Measurements from ENCODE around the gene HSPA6. TPM values are rescaled to one million over a fixed set of nuclear protein-coding genes. Genes with fewer than 3 reads are reported as not detected.
"Not testable (repeated sequence)": the region's sequence is repeated elsewhere in the genome, so short reads cannot be mapped to it uniquely, and the experiment has no call there.

The HSPA6 gene
- total RNA-seq, 1 experiment from 2014 or later = 0.44 TPM

DNA sequence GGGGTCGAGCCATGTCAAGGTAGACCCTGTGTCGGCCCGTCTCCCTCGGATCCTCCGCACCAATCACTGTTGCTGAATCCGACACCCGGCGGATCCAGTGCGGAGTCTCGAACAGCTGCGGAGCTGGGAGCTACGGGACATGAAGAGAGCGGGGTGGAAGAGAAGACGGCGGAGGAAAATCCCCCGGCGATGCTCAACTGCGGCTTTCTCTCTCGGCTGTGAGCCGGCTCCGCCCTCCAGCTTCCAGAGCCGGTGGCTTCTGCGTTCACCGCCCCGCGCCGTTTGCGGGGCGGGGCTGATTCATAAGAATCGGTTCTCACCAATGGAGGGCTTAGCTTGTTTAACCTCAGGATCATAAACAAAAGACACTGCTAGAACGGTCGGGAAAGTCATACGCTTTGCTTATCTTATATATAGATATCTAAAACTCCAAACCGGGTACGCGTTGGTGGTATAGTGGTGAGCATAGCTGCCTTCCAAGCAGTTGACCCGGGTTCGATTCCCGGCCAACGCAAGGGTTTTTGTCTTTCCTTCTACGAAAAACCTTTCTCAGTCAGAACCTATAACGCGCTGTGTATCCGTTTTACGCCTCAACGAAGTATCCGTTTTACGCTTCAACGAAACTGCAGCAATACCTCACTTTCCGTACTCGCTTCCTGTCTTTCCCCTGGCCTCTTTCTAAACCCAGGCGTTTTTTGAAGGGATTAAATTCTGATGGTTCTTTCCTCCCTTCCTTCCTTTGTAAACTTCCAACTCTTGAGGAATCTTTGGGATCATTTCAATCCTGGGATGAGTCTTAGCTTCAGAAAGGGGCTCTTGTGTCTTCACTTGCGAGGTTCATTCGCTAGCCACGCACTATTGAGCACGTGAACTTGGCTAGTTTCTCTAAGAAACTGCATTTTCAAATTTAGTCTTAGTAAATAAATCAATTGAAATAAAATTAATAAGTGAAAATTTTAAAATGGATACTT, 6.6 kb downstream of the HSPA6 start:
- POLR2A ChIA-PET = interaction anchor here (0.6 kb wide), 1 partner anchor 9 kb away, joined by 3 read pairs; no protein-coding TSS in a partner anchor
- H3K9me3 ChIP-seq (ENCODE audit: control insufficient read depth, insufficient read depth, low read depth, low read length); H3K36me3 ChIP-seq (ENCODE audit: control insufficient read depth, insufficient read depth, low read length); BruUV-seq (replicated peaks); CTCF ChIA-PET; H3K27me3 ChIP-seq (ENCODE audit: control insufficient read depth, insufficient read depth, low read length): not testable (repeated sequence)
- 0 out of 2 replicates have a peak, but pooled peaks have one; percentile 20 for TF ChIP-seq POLR2AphosphoS5 (IDR thresholded peaks at IDR 0.05; ENCODE audit: low read depth, low read length)
- peak overlapping the region; percentile 86 for H3K27ac ChIP-seq (ENCODE audit: low read length)
- intact Hi-C loops (cut with micrococcal nuclease; ENCODE audit: unreplicated experiment) (loop anchor here (10.0 kb wide), 1 partner anchor 214 kb away; the partner anchor contains the start of gene DUSP12), in situ Hi-C loops (cut with HindIII; ENCODE audit: low pct_unique_long_range_greater_than_20kb, low sequenced_read_pairs) (loop anchor here (25.0 kb wide), 1 partner anchor 206 kb away; the partner anchor contains the start of gene DUSP12)
- DNase-seq (ENCODE audit: low read depth, low spot score) (peak; percentile 92), ATAC-seq (peak; percentile 88)
- H3K4me1 ChIP-seq (ENCODE audit: control insufficient read depth, insufficient read depth, low read length) = peaks cover 13% of the 10 kb centered on the region
- peak overlapping the region; percentile 62 to 71 for H3K4me3 ChIP-seq (ENCODE audit: low read depth in 2 of 2, low read length in 2 of 2)

DNA sequence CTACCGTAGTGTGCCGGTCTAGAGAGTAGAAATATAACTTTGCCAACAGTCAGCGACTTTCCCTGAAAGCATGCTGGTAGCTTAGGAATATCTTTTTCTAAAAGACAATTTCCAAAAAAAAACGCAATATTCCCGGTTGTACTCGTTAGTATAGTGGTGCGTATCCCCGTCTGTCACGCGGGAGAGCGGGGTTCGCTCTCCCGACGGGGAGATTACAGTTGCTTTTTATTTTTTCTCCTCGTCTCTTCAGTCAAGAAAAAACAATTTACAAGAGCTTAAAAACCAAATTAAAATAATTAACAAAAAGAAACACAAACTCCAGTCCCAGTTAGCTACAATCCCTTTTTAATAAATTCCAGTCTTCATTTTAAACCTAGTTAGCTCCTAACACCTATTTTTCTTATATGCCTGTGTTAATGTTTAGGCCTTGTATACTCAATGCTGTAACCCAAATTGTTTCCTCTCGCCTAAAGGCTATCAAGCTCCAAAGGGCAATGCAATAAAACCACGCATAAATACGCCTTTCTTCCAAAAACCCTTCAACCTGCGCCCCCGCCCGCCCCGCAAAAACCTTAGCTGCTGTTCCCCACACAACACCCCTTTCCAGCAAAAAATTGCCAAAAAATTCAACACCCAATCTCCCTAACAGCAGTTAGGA, 7.8 kb downstream of the HSPA6 start:
- ChIA-PET POLR2A (interaction anchor here (0.6 kb wide), 1 partner anchor 217 kb away, joined by 4 read pairs; no protein-coding TSS in a partner anchor), CTCF (interaction anchor here (0.7 kb wide), 1 partner anchor 209 kb away, joined by 3 read pairs; no protein-coding TSS in a partner anchor)
- TF ChIP-seq SIN3A (IDR thresholded peaks at IDR 0.05; ENCODE audit: borderline replicate concordance, insufficient read depth, low read depth, low read length) = no peak
- TF ChIP-seq, protein P1, sequence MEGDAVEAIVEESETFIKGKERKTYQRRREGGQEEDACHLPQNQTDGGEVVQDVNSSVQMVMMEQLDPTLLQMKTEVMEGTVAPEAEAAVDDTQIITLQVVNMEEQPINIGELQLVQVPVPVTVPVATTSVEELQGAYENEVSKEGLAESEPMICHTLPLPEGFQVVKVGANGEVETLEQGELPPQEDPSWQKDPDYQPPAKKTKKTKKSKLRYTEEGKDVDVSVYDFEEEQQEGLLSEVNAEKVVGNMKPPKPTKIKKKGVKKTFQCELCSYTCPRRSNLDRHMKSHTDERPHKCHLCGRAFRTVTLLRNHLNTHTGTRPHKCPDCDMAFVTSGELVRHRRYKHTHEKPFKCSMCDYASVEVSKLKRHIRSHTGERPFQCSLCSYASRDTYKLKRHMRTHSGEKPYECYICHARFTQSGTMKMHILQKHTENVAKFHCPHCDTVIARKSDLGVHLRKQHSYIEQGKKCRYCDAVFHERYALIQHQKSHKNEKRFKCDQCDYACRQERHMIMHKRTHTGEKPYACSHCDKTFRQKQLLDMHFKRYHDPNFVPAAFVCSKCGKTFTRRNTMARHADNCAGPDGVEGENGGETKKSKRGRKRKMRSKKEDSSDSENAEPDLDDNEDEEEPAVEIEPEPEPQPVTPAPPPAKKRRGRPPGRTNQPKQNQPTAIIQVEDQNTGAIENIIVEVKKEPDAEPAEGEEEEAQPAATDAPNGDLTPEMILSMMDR (IDR thresholded peaks at IDR 0.05) = no peak
- no peak for TF ChIP-seq TCF7L2 (IDR thresholded peaks at IDR 0.05; ENCODE audit: low read depth, low read length)
- TF ChIP-seq, protein P2, sequence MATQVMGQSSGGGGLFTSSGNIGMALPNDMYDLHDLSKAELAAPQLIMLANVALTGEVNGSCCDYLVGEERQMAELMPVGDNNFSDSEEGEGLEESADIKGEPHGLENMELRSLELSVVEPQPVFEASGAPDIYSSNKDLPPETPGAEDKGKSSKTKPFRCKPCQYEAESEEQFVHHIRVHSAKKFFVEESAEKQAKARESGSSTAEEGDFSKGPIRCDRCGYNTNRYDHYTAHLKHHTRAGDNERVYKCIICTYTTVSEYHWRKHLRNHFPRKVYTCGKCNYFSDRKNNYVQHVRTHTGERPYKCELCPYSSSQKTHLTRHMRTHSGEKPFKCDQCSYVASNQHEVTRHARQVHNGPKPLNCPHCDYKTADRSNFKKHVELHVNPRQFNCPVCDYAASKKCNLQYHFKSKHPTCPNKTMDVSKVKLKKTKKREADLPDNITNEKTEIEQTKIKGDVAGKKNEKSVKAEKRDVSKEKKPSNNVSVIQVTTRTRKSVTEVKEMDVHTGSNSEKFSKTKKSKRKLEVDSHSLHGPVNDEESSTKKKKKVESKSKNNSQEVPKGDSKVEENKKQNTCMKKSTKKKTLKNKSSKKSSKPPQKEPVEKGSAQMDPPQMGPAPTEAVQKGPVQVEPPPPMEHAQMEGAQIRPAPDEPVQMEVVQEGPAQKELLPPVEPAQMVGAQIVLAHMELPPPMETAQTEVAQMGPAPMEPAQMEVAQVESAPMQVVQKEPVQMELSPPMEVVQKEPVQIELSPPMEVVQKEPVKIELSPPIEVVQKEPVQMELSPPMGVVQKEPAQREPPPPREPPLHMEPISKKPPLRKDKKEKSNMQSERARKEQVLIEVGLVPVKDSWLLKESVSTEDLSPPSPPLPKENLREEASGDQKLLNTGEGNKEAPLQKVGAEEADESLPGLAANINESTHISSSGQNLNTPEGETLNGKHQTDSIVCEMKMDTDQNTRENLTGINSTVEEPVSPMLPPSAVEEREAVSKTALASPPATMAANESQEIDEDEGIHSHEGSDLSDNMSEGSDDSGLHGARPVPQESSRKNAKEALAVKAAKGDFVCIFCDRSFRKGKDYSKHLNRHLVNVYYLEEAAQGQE (IDR thresholded peaks at IDR 0.05; ENCODE audit: insufficient read depth in 1 of 2, low read depth in 2 of 2, low read length in 1 of 2) = no peak
- TF ChIP-seq POLR2AphosphoS5 (IDR thresholded peaks at IDR 0.05; ENCODE audit: low read depth, low read length) = no peak
- Histone ChIP-seq H3K4me3 (ENCODE audit: low read depth in 2 of 2, low read length in 2 of 2) (peak overlapping the region; percentile 62 to 71), H3K36me3 (ENCODE audit: control insufficient read depth, insufficient read depth, low read length) (no peaks in the 10 kb centered on the region), H3K27me3 (ENCODE audit: control insufficient read depth, insufficient read depth, low read length) (no peaks in the 10 kb centered on the region), H3K4me1 (ENCODE audit: control insufficient read depth, insufficient read depth, low read length) (peaks cover 13% of the 10 kb centered on the region), H3K9me3 (ENCODE audit: control insufficient read depth, insufficient read depth, low read depth, low read length) (no peaks in the 10 kb centered on the region), H3K27ac (ENCODE audit: low read length) (peak overlapping the region; percentile 86)
- DNase-seq (ENCODE audit: low read depth, low spot score) (no peak), ATAC-seq (no peak)
- intact Hi-C loops (cut with micrococcal nuclease; ENCODE audit: unreplicated experiment) = loop anchor here (10.0 kb wide), 1 partner anchor 213 kb away; the partner anchor contains the start of gene DUSP12
- BruUV-seq (replicated peaks) = no TSS peak
- in situ Hi-C loops (cut with HindIII; ENCODE audit: low pct_unique_long_range_greater_than_20kb, low sequenced_read_pairs) = loop anchor here (25.0 kb wide), 1 partner anchor 205 kb away; the partner anchor contains the start of gene DUSP12

DNA sequence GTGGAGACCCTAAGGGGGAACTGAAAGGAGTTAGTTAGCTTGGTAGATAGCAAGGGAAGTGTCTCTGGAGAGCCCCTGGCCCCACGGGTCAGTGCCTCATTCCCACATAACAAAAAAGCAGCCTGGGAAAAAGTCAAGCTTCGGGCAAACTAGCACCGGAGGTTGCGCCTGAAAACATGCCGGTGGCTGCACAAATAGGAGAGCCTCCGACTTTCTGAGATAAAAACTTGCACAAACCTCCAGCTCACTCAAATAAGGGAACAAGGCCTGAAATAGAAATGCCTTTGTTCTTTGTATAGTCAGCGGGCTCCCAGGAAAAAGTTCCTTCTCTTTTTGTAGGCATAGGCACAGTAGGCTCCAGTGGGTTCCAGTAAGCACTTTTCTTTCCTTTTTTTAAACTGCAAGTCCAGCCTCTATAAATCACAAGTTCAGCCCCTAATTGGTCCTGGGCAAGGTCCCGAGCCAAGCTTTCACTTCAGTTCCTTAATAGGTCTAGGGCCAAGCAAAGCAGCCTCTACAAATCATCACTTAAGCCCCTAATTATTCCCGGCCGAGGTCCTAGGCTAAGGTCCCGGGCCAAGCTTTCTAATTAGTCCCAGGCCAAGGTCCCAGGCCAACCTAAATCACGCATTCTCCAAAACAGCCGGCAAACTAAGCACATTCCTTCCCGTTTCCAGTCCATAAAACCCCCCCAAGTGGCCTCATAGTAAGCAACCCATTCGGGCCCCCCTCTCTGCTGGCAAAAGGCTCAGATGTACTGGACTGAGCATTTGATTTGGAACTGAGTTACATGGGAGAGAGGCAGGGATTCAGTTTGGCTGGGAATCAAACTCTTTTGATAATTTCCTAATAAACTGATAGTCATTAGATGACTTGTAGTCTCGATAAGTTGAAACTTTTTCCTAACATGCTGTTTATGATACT, 8.6 kb downstream of the HSPA6 start:
- POLR2A ChIA-PET = interaction anchor here (0.6 kb wide), 1 partner anchor 216 kb away, joined by 4 read pairs; no protein-coding TSS in a partner anchor
- in situ Hi-C loops (cut with HindIII; ENCODE audit: low pct_unique_long_range_greater_than_20kb, low sequenced_read_pairs) = loop anchor here (25.0 kb wide), 1 partner anchor 204 kb away; the partner anchor contains the start of gene DUSP12

More for the DNA sequence above, 8.6 kb downstream of the HSPA6 start:
- Histone ChIP-seq H3K4me1 (ENCODE audit: control insufficient read depth, insufficient read depth, low read length) (peaks cover 13% of the 10 kb centered on the region), H3K27ac (ENCODE audit: low read length) (peak overlapping the region; percentile 68), H3K4me3 (ENCODE audit: low read depth in 2 of 2, low read length in 2 of 2) (peak overlapping the region; percentile 62 to 71)
- not testable (repeated sequence) for ATAC-seq; H3K36me3 ChIP-seq (ENCODE audit: control insufficient read depth, insufficient read depth, low read length); BruUV-seq (replicated peaks); H3K9me3 ChIP-seq (ENCODE audit: control insufficient read depth, insufficient read depth, low read depth, low read length); DNase-seq (ENCODE audit: low read depth, low spot score); H3K27me3 ChIP-seq (ENCODE audit: control insufficient read depth, insufficient read depth, low read length)
- CTCF ChIA-PET = interaction anchor here (0.7 kb wide), 1 partner anchor 208 kb away, joined by 3 read pairs; no protein-coding TSS in a partner anchor
- intact Hi-C loops (cut with micrococcal nuclease; ENCODE audit: unreplicated experiment) = loop anchor here (10.0 kb wide), 1 partner anchor 212 kb away; the partner anchor contains the start of gene DUSP12

All from Panc1 (cell line).